Measurements from ENCODE around the gene ZNF439. TPM values are rescaled to one million over a fixed set of nuclear protein-coding genes. Genes with fewer than 3 reads are reported as not detected.
"Not testable (repeated sequence)": the region's sequence is repeated elsewhere in the genome, so short reads cannot be mapped to it uniquely, and the experiment has no call there.

ZNF439 gene
- total and polyA plus RNA-seq, 8 donors, result 2.2 to 8.0 (median 3.1) TPM

GRCh38 chr19:11814029-11814699 lies 34.4 kb upstream of the ZNF439 start, which contains the start of gene ZNF440:
TSS of gene ZNF440 (plus strand) at chr19:11814273. CDS start at chr19:11814448, 175 bp downstream.
- ATAC-seq (peak; percentile 99 to 100 (median 99)), FAIRE-seq (no peak), DNase-seq (peak; percentile 95 to 99 (median 96))
- TF ChIP-seq CTCF (IDR thresholded peaks at IDR 0.05), result no peak
- Histone ChIP-seq H3K4me3 (peak within 1 kb of the TSS; percentile 80 to 96 (median 87)), H3K27ac (peak within 1 kb of the TSS; percentile 83 to 91 (median 84)), H3K36me3 (no peaks in the 10 kb centered on the region), H3K27me3 (no peaks in the 10 kb centered on the region), H3K9me3 (no peaks in the 10 kb centered on the region), H3K4me1 (peaks cover 0 to 4% (median 0%) of the 10 kb centered on the region in 3 donors)
- 0 to 1% methylated on average over 53 to 55 of the region's 55 CpGs for WGBS, 2 donors
- intact Hi-C loops (cut with DNase I), result no loop called here

- no peaks in the 10 kb centered on the region for H3K9me3 ChIP-seq
- ATAC-seq (peak; percentile 48 to 67 (median 52)), FAIRE-seq (no peak), DNase-seq (no peak)
- H3K4me1 ChIP-seq, result peaks cover 0 to 4% (median 0%) of the 10 kb centered on the region in 3 donors
- peak overlapping the region; percentile 80 to 96 (median 87) for H3K4me3 ChIP-seq
- intact Hi-C loops (cut with DNase I), result no loop called here
- no peaks in the 10 kb centered on the region for H3K36me3 ChIP-seq
- H3K27me3 ChIP-seq, result no peaks in the 10 kb centered on the region
- TF ChIP-seq CTCF (IDR thresholded peaks at IDR 0.05), result no peak
- WGBS, 2 donors, result 1% methylated on average over 13 of the region's 13 CpGs
- peak overlapping the region; percentile 83 to 91 (median 84) for H3K27ac ChIP-seq
Measured at GRCh38 chr19:11814700-11815035, 33.9 kb upstream of the ZNF439 start.

GRCh38 chr19:11821474-11822109 lies 26.9 kb upstream of the ZNF439 start:
- no peak for TF ChIP-seq CTCF (IDR thresholded peaks at IDR 0.05)
- no peak overlapping the region for H3K4me3 ChIP-seq

GRCh38 chr19:11828957-11829876 lies 19.3 kb upstream of the ZNF439 start:
- H3K4me1 ChIP-seq; H3K27ac ChIP-seq; FAIRE-seq; H3K9me3 ChIP-seq; DNase-seq; intact Hi-C loops (cut with DNase I); ATAC-seq; H3K4me3 ChIP-seq; H3K27me3 ChIP-seq: not testable (repeated sequence)
- WGBS, 2 donors, result 91 to 95% methylated on average over 7 of the region's 7 CpGs
- peaks cover 10 to 31% (median 22%) of the 10 kb centered on the region in 3 donors for H3K36me3 ChIP-seq

More at GRCh38 chr19:11821474-11822109, 26.9 kb upstream of the ZNF439 start:
- DNase-seq, result no peak
- H3K9me3 ChIP-seq, result no peaks in the 10 kb centered on the region
- H3K27me3 ChIP-seq, result no peaks in the 10 kb centered on the region
- intact Hi-C loops (cut with DNase I), result no loop called here
- H3K27ac ChIP-seq, result no peak overlapping the region
- H3K36me3 ChIP-seq, result no peaks in the 10 kb centered on the region
- FAIRE-seq, result no peak
- 95 to 96% methylated on average over 5 of the region's 5 CpGs for WGBS, 2 donors
- H3K4me1 ChIP-seq, result no peaks in the 10 kb centered on the region
- ATAC-seq, result no peak

Measured in pancreas (tissue), 10 donors.